ENCODE measurements around the gene PCK2. TPM values are rescaled to one million over a fixed set of nuclear protein-coding genes. Genes with fewer than 3 reads are reported as not detected.
A peak's percentile ranks its signal among the peaks of the same experiment; 100 is the strongest.

Gene PCK2
- total and polyA plus RNA-seq, 2 of the 13 experiments (the other 11 are each of a cell fraction or from before 2014, with no cell fraction given) = 129 to 272 TPM

DNA sequence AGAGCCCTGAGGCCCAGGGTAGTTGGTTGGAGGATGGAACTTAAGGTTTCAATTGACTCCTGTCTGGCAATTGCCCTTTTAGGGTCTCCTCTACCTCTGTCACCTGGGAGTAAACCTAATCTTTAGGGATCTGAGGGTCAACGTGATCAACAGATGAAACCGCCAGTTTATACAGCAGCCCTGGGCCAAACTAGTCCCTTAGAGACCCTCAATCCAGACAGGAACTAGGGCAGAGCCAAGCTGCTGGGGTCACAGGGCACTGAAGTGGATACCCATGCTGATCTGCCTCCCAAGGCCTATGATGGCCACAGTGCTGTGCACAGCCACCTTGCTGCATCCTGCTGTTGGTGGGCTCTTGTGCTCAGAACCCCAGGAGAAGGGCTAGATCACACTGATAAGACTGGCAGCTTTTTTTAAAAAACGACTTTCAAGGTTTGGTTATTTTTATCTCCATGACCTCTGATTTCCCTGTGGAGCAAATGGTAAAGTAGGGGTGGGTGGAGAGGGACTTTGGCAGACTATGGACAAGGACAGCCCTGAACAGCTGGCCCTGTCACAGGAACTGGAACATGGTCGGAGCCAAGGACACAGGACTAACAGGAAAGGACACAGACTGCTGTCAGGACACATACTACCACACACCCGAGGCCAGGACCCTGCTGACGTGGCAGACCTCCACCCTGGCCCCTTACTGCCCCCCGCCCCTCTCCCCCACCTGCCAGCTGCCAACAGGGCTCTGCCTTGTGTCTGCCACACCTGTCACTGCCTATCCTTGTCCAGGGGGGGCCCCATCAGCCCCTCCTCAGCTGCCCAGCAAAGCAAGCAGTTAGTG lies 36.8 kb downstream of the PCK2 start (continued):
- no peak for TF ChIP-seq EZH2 (conservative IDR thresholded peaks at IDR 0.05; ENCODE audit: low read depth, low read length)
- peak; percentile 39; the same call in 1 of the 2 replicates for TF ChIP-seq ZNF337 (CRISPR knock-in tag; IDR thresholded peaks at IDR 0.05; ENCODE audit: borderline replicate concordance, low read depth)
- no peak for TF ChIP-seq ZNF496 (CRISPR knock-in tag; IDR thresholded peaks at IDR 0.05; ENCODE audit: insufficient replicate concordance)
- TF ChIP-seq DRAP1 (CRISPR knock-in tag; IDR thresholded peaks at IDR 0.05) = 0 out of 2 replicates have a peak, but pooled peaks have one; percentile 51
- TF ChIP-seq U2AF1 (optimal IDR thresholded peaks at IDR 0.05; ENCODE audit: low read depth, low read length) = no peak
- TF ChIP-seq ZNF20 (CRISPR knock-in tag; IDR thresholded peaks at IDR 0.05) = no peak
- TF ChIP-seq CCAR2 (optimal IDR thresholded peaks at IDR 0.05; ENCODE audit: low read depth, low read length) = no peak
- TF ChIP-seq, protein P1, sequence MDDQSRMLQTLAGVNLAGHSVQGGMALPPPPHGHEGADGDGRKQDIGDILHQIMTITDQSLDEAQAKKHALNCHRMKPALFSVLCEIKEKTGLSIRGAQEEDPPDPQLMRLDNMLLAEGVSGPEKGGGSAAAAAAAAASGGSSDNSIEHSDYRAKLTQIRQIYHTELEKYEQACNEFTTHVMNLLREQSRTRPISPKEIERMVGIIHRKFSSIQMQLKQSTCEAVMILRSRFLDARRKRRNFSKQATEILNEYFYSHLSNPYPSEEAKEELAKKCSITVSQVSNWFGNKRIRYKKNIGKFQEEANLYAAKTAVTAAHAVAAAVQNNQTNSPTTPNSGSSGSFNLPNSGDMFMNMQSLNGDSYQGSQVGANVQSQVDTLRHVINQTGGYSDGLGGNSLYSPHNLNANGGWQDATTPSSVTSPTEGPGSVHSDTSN (CRISPR knock-in tag; IDR thresholded peaks at IDR 0.05; ENCODE audit: borderline replicate concordance) = no peak
- no peak for TF ChIP-seq ZEB1 (IDR thresholded peaks at IDR 0.05; ENCODE audit: insufficient replicate concordance, low read depth)
- no peak for TF ChIP-seq SIN3B (IDR thresholded peaks at IDR 0.05; ENCODE audit: low read length)
- no peak for TF ChIP-seq ZNF562 (CRISPR knock-in tag; IDR thresholded peaks at IDR 0.05; ENCODE audit: borderline replicate concordance)
- no peak for TF ChIP-seq ZNF549 (CRISPR knock-in tag; IDR thresholded peaks at IDR 0.05)
- TF ChIP-seq MED8 (CRISPR knock-in tag; IDR thresholded peaks at IDR 0.05; ENCODE audit: insufficient replicate concordance) = no peak
- TF ChIP-seq HDAC6 (IDR thresholded peaks at IDR 0.05; ENCODE audit: low read depth, low read length) = no peak
- TF ChIP-seq MEF2D (CRISPR knock-in tag; IDR thresholded peaks at IDR 0.05) = peak; percentile 99
- TF ChIP-seq ZNF383 (CRISPR knock-in tag; IDR thresholded peaks at IDR 0.05; ENCODE audit: borderline replicate concordance) = no peak
- peak in 1 of 2 experiments; percentile 36; a peak in 1 of 4 replicates for TF ChIP-seq EP300 (IDR thresholded peaks at IDR 0.05; ENCODE audit: low read depth in 2 of 2, low read length in 2 of 2)
- TF ChIP-seq EP300 (CRISPR knock-in tag; IDR thresholded peaks at IDR 0.05; ENCODE audit: borderline replicate concordance) = peak; percentile 34; the same call in 1 of the 2 replicates
- TF ChIP-seq SOX6 (IDR thresholded peaks at IDR 0.05) = no peak
- peak; percentile 66; the same call in 1 of the 2 replicates for TF ChIP-seq SOX6 (CRISPR knock-in tag; IDR thresholded peaks at IDR 0.05)
- no peak for TF ChIP-seq BHLHE40 (IDR thresholded peaks at IDR 0.05; ENCODE audit: low read length)
- no peak for TF ChIP-seq ZNF232 (CRISPR knock-in tag; IDR thresholded peaks at IDR 0.05; ENCODE audit: borderline replicate concordance)
- no peak for TF ChIP-seq NKX3-1 (CRISPR knock-in tag; IDR thresholded peaks at IDR 0.05)
- peak; percentile 18; the same call in 1 of the 2 replicates for TF ChIP-seq ZNF563 (CRISPR knock-in tag; IDR thresholded peaks at IDR 0.05)
- no peak for TF ChIP-seq KDM6A (CRISPR knock-in tag; IDR thresholded peaks at IDR 0.05; ENCODE audit: low read depth)
- no peak for TF ChIP-seq ZNF484 (CRISPR knock-in tag; IDR thresholded peaks at IDR 0.05; ENCODE audit: borderline replicate concordance, low read depth)
- TF ChIP-seq, protein P2, sequence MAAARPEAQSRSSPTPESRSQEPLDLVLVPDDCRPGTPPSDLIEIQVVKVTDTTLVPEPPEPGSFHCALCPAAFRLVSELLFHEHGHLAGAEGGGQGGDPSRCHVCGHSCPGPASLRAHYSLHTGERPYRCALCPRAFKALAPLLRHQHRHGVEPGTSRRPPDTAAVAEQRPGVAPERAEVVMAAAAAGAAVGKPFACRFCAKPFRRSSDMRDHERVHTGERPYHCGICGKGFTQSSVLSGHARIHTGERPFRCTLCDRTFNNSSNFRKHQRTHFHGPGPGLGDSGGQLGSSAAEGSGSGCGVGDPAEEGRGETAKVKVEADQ (CRISPR knock-in tag; IDR thresholded peaks at IDR 0.05; ENCODE audit: borderline replicate concordance) = no peak
- TF ChIP-seq ZNF746 (CRISPR knock-in tag; IDR thresholded peaks at IDR 0.05) = no peak
